COLO668 (cell line): ENCODE data around the gene MAFF.
"Not testable (repeated sequence)": the region's sequence is repeated elsewhere in the genome, so short reads cannot be mapped to it uniquely, and the experiment has no call there.

Experiments
- DNase-seq: peaks from one replicate; lab custom pipeline; 2025; ENCODE audit not compliant: unreplicated experiment; lab: John Stamatoyannopoulos, UW

The MAFF gene

GRCh38 chr22:38223289-38223960 is 21.6 kb downstream of the MAFF start:
- peak; percentile 14 for DNase-seq

- DNase-seq = no peak
Observed at GRCh38 chr22:38226853-38227649, 25.3 kb downstream of the MAFF start.

- DNase-seq = no peak
Observed at GRCh38 chr22:38228326-38228872, 26.6 kb downstream of the MAFF start.

GRCh38 chr22:38228873-38229740 is 27.3 kb downstream of the MAFF start:
- DNase-seq = peak; percentile 45

- DNase-seq = peak; percentile 21
Observed at GRCh38 chr22:38230108-38230825, 28.5 kb downstream of the MAFF start.

GRCh38 chr22:38230916-38231315 is 29.1 kb downstream of the MAFF start:
- DNase-seq = no peak

- no peak for DNase-seq
Observed at GRCh38 chr22:38232196-38232595, 30.4 kb downstream of the MAFF start.

GRCh38 chr22:38233427-38233826 is 31.6 kb downstream of the MAFF start:
- DNase-seq = no peak

GRCh38 chr22:38233856-38234255 is 32.1 kb downstream of the MAFF start:
- DNase-seq = not testable (repeated sequence)

- no peak for DNase-seq
Observed at GRCh38 chr22:38235240-38235850, 33.6 kb downstream of the MAFF start.

GRCh38 chr22:38236786-38237185 is 35.0 kb downstream of the MAFF start:
- no peak for DNase-seq

GRCh38 chr22:38238519-38239071 is 36.8 kb downstream of the MAFF start:
- no peak for DNase-seq

- no peak for DNase-seq
Observed at GRCh38 chr22:38239101-38239761, 37.4 kb downstream of the MAFF start.

- peak; percentile 65 for DNase-seq
Observed at GRCh38 chr22:38240734-38241252, 39.0 kb downstream of the MAFF start.

- peak; percentile 95 for DNase-seq
Observed at GRCh38 chr22:38243007-38243765, 41.4 kb downstream of the MAFF start.

- DNase-seq = no peak
Observed at GRCh38 chr22:38244106-38244505, 42.3 kb downstream of the MAFF start.

- no peak for DNase-seq
Observed at GRCh38 chr22:38246046-38246658, 44.4 kb downstream of the MAFF start.

GRCh38 chr22:38246692-38247091 is 44.9 kb downstream of the MAFF start:
- no peak for DNase-seq
